ENCODE measurements around the gene PDZD2. TPM values are rescaled to one million over a fixed set of nuclear protein-coding genes. Genes with fewer than 3 reads are reported as not detected.

Gene PDZD2
- polyA plus RNA-seq, 3 donors: 0.10 TPM; not detected in 2

GRCh38 chr5:32150366-32150765 is 511.4 kb downstream of the PDZD2 start:
- H3K4me2 ChIP-seq (replicated peaks; ENCODE audit: extremely low read depth, low read length, poor library complexity, severe bottlenecking): no peak overlapping the region
- H3K9ac ChIP-seq (ENCODE audit: insufficient read depth, low read length, poor library complexity, severe bottlenecking): no peak overlapping the region
- peaks cover 0 to 5% of the 10 kb centered on the region in 2 donors for H3K36me3 Mint-ChIP-seq
- H3K27me3 Mint-ChIP-seq (ENCODE audit: low read depth in 3 of 3): no peaks in the 10 kb centered on the region
- H3K36me3 ChIP-seq (replicated peaks in 1 of 2; ENCODE audit: control insufficient read depth in 1 of 2, insufficient read depth in 2 of 2, low read length in 2 of 2): peaks cover 0 to 3% of the 10 kb centered on the region in 2 donors
- no peak for DNase-seq
- H3K9me3 Mint-ChIP-seq: peaks cover 0 to 2% (median 0%) of the 10 kb centered on the region in 7 donors
- intact Hi-C loops (cut with micrococcal nuclease): no loop called here
- no CpG with 5 or more reads among the region's 1 CpG for WGBS (ENCODE audit: insufficient coverage)
- no peaks in the 10 kb centered on the region for H3K9me3 ChIP-seq (replicated peaks in 1 of 2; ENCODE audit: control insufficient read depth in 1 of 2, insufficient read depth in 1 of 2, low read length in 2 of 2)
- no peaks in the 10 kb centered on the region for H3K27me3 ChIP-seq (ENCODE audit: control insufficient read depth in 2 of 2, insufficient read depth in 2 of 2, low read length in 2 of 2)
- no peak for TF ChIP-seq CTCF (IDR thresholded peaks at IDR 0.05)
- peaks cover 100% of the 10 kb centered on the region for H3K79me2 ChIP-seq (ENCODE audit: insufficient read depth, low read length)
- H3K4me3 ChIP-seq (replicated peaks in 1 of 3; ENCODE audit: low read depth in 2 of 3, low read length in 3 of 3): no peak overlapping the region
- H3K4me3 Mint-ChIP-seq: no peak overlapping the region
- peaks cover 52% of the 10 kb centered on the region for H3K4me1 Mint-ChIP-seq
- peaks cover 17 to 25% of the 10 kb centered on the region in 2 donors for H3K4me1 ChIP-seq (ENCODE audit: control insufficient read depth in 1 of 2, insufficient read depth in 2 of 2, low read length in 2 of 2)
- no peak overlapping the region for H3K27ac ChIP-seq (ENCODE audit: low read depth in 1 of 2, low read length in 2 of 2)
- peaks cover 100% of the 10 kb centered on the region for H4K20me1 ChIP-seq (ENCODE audit: insufficient read depth, low read length)
- H2AFZ ChIP-seq (ENCODE audit: insufficient read depth, low read depth, low read length, poor library complexity, severe bottlenecking): no peak overlapping the region
- peak overlapping the region in 1 of 7 donors; percentile 25 for H3K27ac Mint-ChIP-seq

- H3K9me3 Mint-ChIP-seq: peaks cover 0 to 2% (median 0%) of the 10 kb centered on the region in 7 donors
- Histone ChIP-seq H4K20me1 (ENCODE audit: insufficient read depth, low read length) (peaks cover 100% of the 10 kb centered on the region), H3K9me3 (replicated peaks in 1 of 2; ENCODE audit: control insufficient read depth in 1 of 2, insufficient read depth in 1 of 2, low read length in 2 of 2) (no peaks in the 10 kb centered on the region), H3K9ac (ENCODE audit: insufficient read depth, low read length, poor library complexity, severe bottlenecking) (no peak overlapping the region), H3K36me3 (replicated peaks in 1 of 2; ENCODE audit: control insufficient read depth in 1 of 2, insufficient read depth in 2 of 2, low read length in 2 of 2) (peaks cover 0 to 2% of the 10 kb centered on the region in 2 donors), H3K79me2 (ENCODE audit: insufficient read depth, low read length) (peaks cover 100% of the 10 kb centered on the region), H2AFZ (ENCODE audit: insufficient read depth, low read depth, low read length, poor library complexity, severe bottlenecking) (no peak overlapping the region), H3K27ac (ENCODE audit: low read depth in 1 of 2, low read length in 2 of 2) (no peak overlapping the region), H3K27me3 (ENCODE audit: control insufficient read depth in 2 of 2, insufficient read depth in 2 of 2, low read length in 2 of 2) (no peaks in the 10 kb centered on the region), H3K4me3 (replicated peaks in 1 of 3; ENCODE audit: low read depth in 2 of 3, low read length in 3 of 3) (no peak overlapping the region), H3K4me1 (ENCODE audit: control insufficient read depth in 1 of 2, insufficient read depth in 2 of 2, low read length in 2 of 2) (peaks cover 17 to 25% of the 10 kb centered on the region in 2 donors), H3K4me2 (replicated peaks; ENCODE audit: extremely low read depth, low read length, poor library complexity, severe bottlenecking) (no peak overlapping the region)
- H3K27ac Mint-ChIP-seq: peak overlapping the region in 1 of 7 donors; percentile 25
- TF ChIP-seq CTCF (IDR thresholded peaks at IDR 0.05): no peak
- no peak for DNase-seq
- no peaks in the 10 kb centered on the region for H3K27me3 Mint-ChIP-seq (ENCODE audit: low read depth in 3 of 3)
- H3K4me1 Mint-ChIP-seq: peaks cover 48% of the 10 kb centered on the region
- peaks cover under 1 to 5% of the 10 kb centered on the region in 2 donors for H3K36me3 Mint-ChIP-seq
- no peak overlapping the region for H3K4me3 Mint-ChIP-seq
- intact Hi-C loops (cut with micrococcal nuclease): no loop called here
- WGBS (ENCODE audit: insufficient coverage): 90% methylated on average over 4 of the region's 6 CpGs
These were observed 512.3 kb downstream of the PDZD2 start for GRCh38 chr5:32151198-32151597.

Data from CD14-positive monocyte (primary cell).